Adipocyte (in vitro differentiated cells): Measurements from ENCODE around the gene CHRNB1.
"Not testable (repeated sequence)": the region's sequence is repeated elsewhere in the genome, so short reads cannot be mapped to it uniquely, and the experiment has no call there.

Experiments
- DNase-seq: peaks from one replicate; pipeline ENCODE4 v3.0.0-alpha.2; 2015; ENCODE audit warnings: low read depth
- H3K27me3 ChIP-seq: replicated peaks from 2 replicates; pipeline ENCODE4 v1.7.0; 2013; ENCODE audit warnings: mild to moderate bottlenecking, low read length, moderate library complexity; ENCODE audit not compliant: control insufficient read depth, insufficient read depth
- H3K36me3 ChIP-seq: 2 replicates; pipeline ENCODE4 v1.7.0; 2013; ENCODE audit warnings: low read length, mild to moderate bottlenecking, moderate library complexity; ENCODE audit not compliant: control insufficient read depth, insufficient read depth, severe bottlenecking
- H3K4me1 ChIP-seq: 2 replicates; pipeline ENCODE4 v1.7.0; 2013; ENCODE audit warnings: mild to moderate bottlenecking, low read length, moderate library complexity; ENCODE audit not compliant: control insufficient read depth, insufficient read depth
- H3K4me3 ChIP-seq: 2 replicates; pipeline ENCODE4 v1.7.0; 2013; ENCODE audit warnings: mild to moderate bottlenecking, low read length, moderate library complexity
- H3K9ac ChIP-seq: 2 replicates; pipeline ENCODE4 v1.7.0; 2013; ENCODE audit warnings: mild to moderate bottlenecking, low read length, moderate library complexity
- H3K9me3 ChIP-seq: 2 replicates; pipeline ENCODE4 v1.7.0; 2013; ENCODE audit warnings: mild to moderate bottlenecking, low read length, moderate library complexity; ENCODE audit not compliant: control insufficient read depth

The CHRNB1 gene

DNA sequence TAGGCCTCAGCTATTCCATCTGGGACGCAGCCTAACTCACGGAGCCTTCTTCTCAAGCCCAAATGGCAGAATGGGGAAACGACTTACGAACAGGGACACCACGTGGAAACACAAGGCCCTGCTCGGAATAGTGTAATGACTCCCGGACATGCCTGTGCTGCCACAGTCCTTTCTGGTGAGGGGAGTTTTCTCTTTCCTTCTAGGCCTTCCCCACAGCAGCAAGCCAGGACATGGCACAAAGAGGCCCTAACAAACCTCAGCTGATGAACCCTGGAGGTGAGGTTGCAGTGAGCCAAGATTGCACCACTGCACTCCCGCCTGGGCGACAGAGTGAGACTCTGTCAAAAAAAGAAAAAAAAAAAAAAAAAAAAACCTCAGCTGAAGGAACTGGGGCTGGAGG lies 19.2 kb downstream of the CHRNB1 start:
- no peak for DNase-seq
- H3K4me1 ChIP-seq = peaks cover 29% of the 10 kb centered on the region
- H3K9ac ChIP-seq = no peak overlapping the region
- peaks cover 38% of the 10 kb centered on the region for H3K36me3 ChIP-seq
- no peaks in the 10 kb centered on the region for H3K27me3 ChIP-seq
- no peak overlapping the region for H3K4me3 ChIP-seq
- no peaks in the 10 kb centered on the region for H3K9me3 ChIP-seq

DNA sequence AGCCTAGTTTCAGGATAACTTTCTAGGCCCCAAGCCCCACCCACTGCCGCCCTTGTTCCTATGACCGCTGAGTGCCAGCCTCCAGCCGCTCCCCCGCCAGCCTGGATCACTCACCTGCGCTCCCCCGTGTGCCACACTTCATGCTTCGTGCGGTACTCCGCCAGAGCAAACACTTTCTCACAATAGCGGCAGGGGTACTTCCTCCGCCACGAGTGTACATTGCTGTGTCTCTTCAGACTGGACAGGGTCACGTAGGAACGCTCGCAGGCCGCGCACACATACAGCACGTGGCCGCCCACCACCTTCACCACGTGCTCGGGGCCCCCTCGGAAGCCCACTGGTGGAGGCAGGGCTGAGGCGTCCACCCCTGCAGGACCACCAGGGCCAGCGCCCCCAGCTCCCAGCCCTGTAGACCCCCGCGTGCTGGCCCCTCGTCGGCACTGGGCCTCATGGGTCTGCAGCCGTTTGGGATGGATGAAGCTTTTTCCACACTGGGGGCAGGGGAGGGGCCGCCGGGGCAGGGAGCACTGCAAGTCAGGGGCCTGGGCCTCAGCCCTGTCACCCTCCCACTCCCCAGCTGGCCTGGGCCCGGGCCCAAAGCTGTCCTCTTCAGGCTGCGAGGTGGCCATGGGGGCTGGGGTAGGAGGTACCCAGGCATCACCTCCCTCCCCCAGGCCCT lies 20.9 kb downstream of the CHRNB1 start:
- Histone ChIP-seq H3K4me1 (peaks cover 21% of the 10 kb centered on the region), H3K9me3 (no peaks in the 10 kb centered on the region), H3K36me3 (peaks cover 38% of the 10 kb centered on the region), H3K4me3 (no peak overlapping the region), H3K27me3 (no peaks in the 10 kb centered on the region), H3K9ac (no peak overlapping the region)
- no peak for DNase-seq

GRCh38 chr17:7466318-7466638 lies 21.4 kb downstream of the CHRNB1 start:
- no peak overlapping the region for H3K4me3 ChIP-seq
- no peaks in the 10 kb centered on the region for H3K27me3 ChIP-seq
- H3K36me3 ChIP-seq = peaks cover 35% of the 10 kb centered on the region
- no peaks in the 10 kb centered on the region for H3K9me3 ChIP-seq
- H3K9ac ChIP-seq = peak overlapping the region; percentile 33
- DNase-seq = no peak
- H3K4me1 ChIP-seq = peaks cover 22% of the 10 kb centered on the region

DNA sequence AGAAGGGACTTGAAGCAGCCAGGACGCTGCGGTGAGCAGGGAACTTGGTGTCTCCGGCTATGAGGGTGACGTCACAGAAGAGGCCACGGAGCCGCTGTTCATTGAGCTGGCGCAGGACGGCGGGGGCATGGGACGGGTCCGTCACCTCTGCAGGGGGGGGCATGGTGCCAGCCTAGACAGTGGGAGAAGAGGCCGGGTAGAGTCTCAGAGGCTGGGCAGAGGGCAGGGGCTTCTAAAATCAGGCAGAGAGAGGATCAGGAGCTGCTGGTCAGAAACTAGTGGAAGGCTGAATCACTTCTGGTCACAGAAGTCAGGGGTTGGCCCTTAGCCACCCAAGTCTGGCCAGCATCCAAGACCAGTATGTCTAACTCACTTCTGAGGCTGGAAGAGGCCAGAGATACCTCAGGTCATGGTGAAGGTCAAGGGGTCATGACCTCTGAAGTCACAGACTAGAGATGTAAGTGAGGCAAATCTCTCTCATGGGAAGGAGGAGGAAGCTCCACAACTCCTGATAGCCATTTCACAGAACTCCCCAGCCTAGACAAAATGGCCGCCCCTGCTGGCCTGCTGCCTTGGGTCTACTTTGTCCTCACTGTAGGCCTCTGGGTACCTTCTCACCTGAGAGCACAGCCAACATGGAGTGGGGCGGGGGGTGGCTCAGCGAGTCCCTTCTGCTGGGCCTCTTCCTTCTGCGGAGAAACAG lies 21.9 kb downstream of the CHRNB1 start:
- peaks cover 20% of the 10 kb centered on the region for H3K4me1 ChIP-seq
- H3K27me3 ChIP-seq = no peaks in the 10 kb centered on the region
- no peaks in the 10 kb centered on the region for H3K9me3 ChIP-seq
- peaks cover 31% of the 10 kb centered on the region for H3K36me3 ChIP-seq
- H3K9ac ChIP-seq = peak overlapping the region; percentile 33
- no peak overlapping the region for H3K4me3 ChIP-seq
- DNase-seq = no peak

DNA sequence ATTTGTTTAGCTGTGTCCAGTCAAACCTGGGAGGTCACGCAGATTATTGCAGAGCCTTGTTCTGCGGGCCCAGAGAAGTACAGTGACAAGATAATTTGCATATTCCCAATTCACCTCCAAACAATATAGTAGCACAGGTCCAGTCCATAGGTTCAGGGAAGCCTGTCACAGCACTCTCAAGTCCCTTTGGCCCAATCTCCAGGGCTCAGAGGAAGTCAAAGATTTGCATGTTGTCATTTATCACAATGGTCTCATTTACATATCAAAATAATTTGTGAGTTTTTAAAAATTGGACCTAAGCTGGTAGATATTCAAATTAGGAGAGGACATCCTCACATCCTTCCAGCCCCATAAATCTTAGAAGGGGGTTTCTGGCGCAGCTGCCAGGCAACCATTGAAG lies 22.6 kb downstream of the CHRNB1 start:
- H3K27me3 ChIP-seq = no peaks in the 10 kb centered on the region
- no peak overlapping the region for H3K9ac ChIP-seq
- no peak overlapping the region for H3K4me3 ChIP-seq
- peaks cover 20% of the 10 kb centered on the region for H3K4me1 ChIP-seq
- H3K36me3 ChIP-seq = peaks cover 26% of the 10 kb centered on the region
- no peak for DNase-seq
- no peaks in the 10 kb centered on the region for H3K9me3 ChIP-seq

- Histone ChIP-seq H3K4me3 (no peak overlapping the region), H3K27me3 (no peaks in the 10 kb centered on the region), H3K9ac (no peak overlapping the region), H3K4me1 (peaks cover 20% of the 10 kb centered on the region), H3K36me3 (peaks cover 18% of the 10 kb centered on the region), H3K9me3 (no peaks in the 10 kb centered on the region)
- DNase-seq = no peak
These were observed 23.4 kb downstream of the CHRNB1 start for GRCh38 chr17:7468290-7468689.

DNA sequence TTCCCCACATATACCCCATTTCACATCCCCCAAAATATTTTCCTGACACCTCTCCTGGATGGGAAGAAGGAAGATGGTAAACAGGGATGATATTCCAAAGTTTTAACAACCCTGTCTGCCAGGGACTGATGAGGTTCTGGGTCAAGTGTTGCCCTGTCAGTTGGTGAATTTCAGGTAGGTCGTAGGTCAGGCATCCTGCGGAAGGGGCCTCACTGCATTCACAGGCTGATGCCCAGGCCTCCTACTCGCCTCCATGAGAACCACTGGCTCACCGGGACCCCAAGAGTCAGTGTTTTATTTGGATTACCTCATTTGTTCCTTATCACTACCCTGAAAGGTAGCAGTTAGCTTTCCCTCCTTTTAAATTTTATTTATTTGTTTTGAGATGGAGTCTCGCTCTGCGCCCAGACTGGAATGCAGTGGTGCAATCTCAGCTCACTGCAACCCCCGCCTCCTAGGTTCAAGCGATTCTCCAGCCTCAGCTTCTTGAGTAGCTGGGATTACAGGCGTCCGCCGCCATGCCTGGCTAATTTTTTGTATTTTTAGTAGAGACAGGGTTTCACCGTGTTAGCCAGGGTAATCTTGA lies 24.0 kb downstream of the CHRNB1 start:
- Histone ChIP-seq H3K36me3 (peaks cover 12% of the 10 kb centered on the region), H3K9ac (no peak overlapping the region)
- DNase-seq = no peak

DNA sequence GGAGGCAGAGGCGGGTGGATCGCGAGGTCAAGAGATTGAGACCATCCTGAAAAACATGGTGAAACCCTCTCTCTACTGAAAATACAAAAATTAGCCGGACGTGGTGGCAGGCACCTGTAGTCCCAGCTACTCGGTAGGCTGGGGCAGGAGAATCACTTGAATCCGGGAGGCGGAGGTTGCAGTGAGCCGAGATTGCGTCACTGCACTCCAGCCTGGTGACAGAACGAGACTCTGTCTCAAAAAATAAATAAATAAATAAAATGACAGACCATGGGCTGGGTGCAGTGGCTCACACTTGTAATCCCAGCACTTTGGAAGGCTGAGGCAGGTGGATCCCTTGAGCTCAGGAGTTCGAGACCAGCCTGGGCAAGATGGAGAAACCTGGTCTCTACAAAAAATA lies 25.0 kb downstream of the CHRNB1 start:
- H3K9me3 ChIP-seq, H3K27me3 ChIP-seq, H3K9ac ChIP-seq, DNase-seq, H3K4me3 ChIP-seq: not testable (repeated sequence)
- H3K4me1 ChIP-seq = peaks cover 25% of the 10 kb centered on the region
- peaks cover 12% of the 10 kb centered on the region for H3K36me3 ChIP-seq

More for the DNA sequence above, 24.0 kb downstream of the CHRNB1 start:
- no peaks in the 10 kb centered on the region for H3K9me3 ChIP-seq
- H3K4me1 ChIP-seq = peaks cover 20% of the 10 kb centered on the region
- no peak overlapping the region for H3K4me3 ChIP-seq
- no peaks in the 10 kb centered on the region for H3K27me3 ChIP-seq

DNA sequence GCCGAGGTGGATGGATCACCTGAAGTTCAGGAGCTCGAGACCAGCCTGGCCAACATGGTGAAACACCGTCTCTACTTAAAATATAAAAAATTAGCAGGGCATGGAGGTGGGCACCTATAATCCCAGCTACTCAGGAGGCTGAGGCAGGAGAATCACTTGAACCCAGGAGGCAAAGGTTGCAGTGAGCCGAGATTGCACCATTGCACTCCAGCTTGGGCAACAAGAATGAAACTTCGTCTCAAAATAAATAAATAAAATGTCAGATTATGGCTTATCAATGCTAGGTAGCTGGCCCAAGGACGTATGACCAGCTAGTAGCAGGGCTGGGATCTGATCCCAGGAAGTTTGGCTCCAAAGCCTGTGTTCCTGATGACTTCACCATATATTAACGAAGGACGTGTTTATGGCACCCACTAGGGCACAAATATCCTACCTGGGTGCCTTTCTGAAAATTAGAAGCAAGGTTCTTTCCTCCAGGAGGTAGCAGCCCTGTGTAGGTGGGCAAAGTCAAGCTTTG lies 25.7 kb downstream of the CHRNB1 start:
- not testable (repeated sequence) for H3K27me3 ChIP-seq, H3K36me3 ChIP-seq, H3K4me3 ChIP-seq, H3K9ac ChIP-seq, H3K9me3 ChIP-seq, DNase-seq
- peaks cover 31% of the 10 kb centered on the region for H3K4me1 ChIP-seq

DNA sequence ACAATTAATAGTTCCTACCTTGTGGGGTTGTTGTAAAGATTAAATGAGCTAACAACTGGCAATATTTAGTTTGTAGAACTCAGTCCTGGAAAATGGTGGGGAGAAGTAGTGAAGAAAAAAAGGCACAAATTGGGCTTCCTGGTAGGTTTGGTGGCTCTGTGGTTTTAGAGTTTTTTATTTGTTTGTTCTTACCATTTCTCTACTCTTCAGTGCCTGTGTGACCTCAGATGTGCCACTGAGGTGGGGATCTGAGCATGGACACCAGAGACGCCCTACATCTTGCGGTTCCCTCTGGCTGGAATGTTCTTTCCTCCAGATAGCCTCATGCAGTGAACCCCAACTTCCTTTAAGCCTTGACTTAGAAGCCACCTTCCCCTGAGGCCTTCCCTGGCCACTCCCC lies 26.9 kb downstream of the CHRNB1 start:
- DNase-seq = no peak
- Histone ChIP-seq H3K27me3 (no peaks in the 10 kb centered on the region), H3K4me3 (no peak overlapping the region), H3K9ac (no peak overlapping the region), H3K36me3 (peaks cover 6% of the 10 kb centered on the region), H3K4me1 (peaks cover 37% of the 10 kb centered on the region), H3K9me3 (no peaks in the 10 kb centered on the region)

GRCh38 chr17:7474767-7475166 lies 29.9 kb downstream of the CHRNB1 start:
- peaks cover 44% of the 10 kb centered on the region for H3K4me1 ChIP-seq
- H3K9ac ChIP-seq, H3K36me3 ChIP-seq, H3K27me3 ChIP-seq, H3K4me3 ChIP-seq, DNase-seq, H3K9me3 ChIP-seq: not testable (repeated sequence)
